GM21576 (cell line): ENCODE data around the gene TAS1R1.
A peak's percentile ranks its signal among the peaks of the same experiment; 100 is the strongest.
"Not testable (repeated sequence)": the region's sequence is repeated elsewhere in the genome, so short reads cannot be mapped to it uniquely, and the experiment has no call there.

Source experiments
- ATAC-seq: cut with Tn5 transposase; IDR thresholded peaks from one replicate; pipeline ENCODE4 v1.9.1; 2021; ENCODE audit warnings: mild to moderate bottlenecking, moderate library complexity; ENCODE audit not compliant: unreplicated experiment

TAS1R1 gene

GRCh38 chr1:6588128-6588892, 33.2 kb downstream of the TAS1R1 start:
- no peak for ATAC-seq

GRCh38 chr1:6588893-6589520, 33.9 kb downstream of the TAS1R1 start:
- ATAC-seq: no peak

- ATAC-seq: no peak
Observed at GRCh38 chr1:6590046-6590445, 34.9 kb downstream of the TAS1R1 start.

GRCh38 chr1:6591222-6591621, 36.1 kb downstream of the TAS1R1 start:
- no peak for ATAC-seq

- ATAC-seq: no peak
Observed at GRCh38 chr1:6591644-6592043, 36.5 kb downstream of the TAS1R1 start.

- no peak for ATAC-seq
Observed at GRCh38 chr1:6592441-6592840, 37.3 kb downstream of the TAS1R1 start.

- ATAC-seq: no peak
Observed at GRCh38 chr1:6592865-6593593, 37.9 kb downstream of the TAS1R1 start.

GRCh38 chr1:6593810-6594209, 38.7 kb downstream of the TAS1R1 start:
- ATAC-seq: no peak

- no peak for ATAC-seq
Observed at GRCh38 chr1:6594977-6595740, 40.1 kb downstream of the TAS1R1 start.

- no peak for ATAC-seq
Observed at GRCh38 chr1:6596351-6596750, 41.2 kb downstream of the TAS1R1 start.

- no peak for ATAC-seq
Observed at GRCh38 chr1:6596886-6597776, 42.0 kb downstream of the TAS1R1 start.

- ATAC-seq: no peak
Observed at GRCh38 chr1:6597777-6598131, 42.6 kb downstream of the TAS1R1 start.

GRCh38 chr1:6599141-6599975, 44.3 kb downstream of the TAS1R1 start:
- no peak for ATAC-seq

- not testable (repeated sequence) for ATAC-seq
Observed at GRCh38 chr1:6599991-6600390, 44.9 kb downstream of the TAS1R1 start.

- ATAC-seq: peak; percentile 7
Observed at GRCh38 chr1:6600410-6601048, 45.4 kb downstream of the TAS1R1 start.

- peak; percentile 39 for ATAC-seq
Observed at GRCh38 chr1:6601049-6601922, 46.2 kb downstream of the TAS1R1 start.

GRCh38 chr1:6601923-6602668, 47.0 kb downstream of the TAS1R1 start:
- ATAC-seq: no peak
